HepG2 (cell line): ENCODE data around the gene UNC5C. TPM values are rescaled to one million over a fixed set of nuclear protein-coding genes. Genes with fewer than 3 reads are reported as not detected.

Experiments
- ATAC-seq: fragments of 200-7000 bp; cut with Tn5 transposase; 3 replicates; pipeline ENCODE4 v1.9.1; 2020; ENCODE audit warnings: mild to moderate bottlenecking, moderate library complexity
- BruUV-seq: library from RNA; stranded (reverse); fragments of 400-500 nt; replicated peaks from 2 replicates; lab custom pipeline; 2021; lab: Mats Ljungman, UMichigan
- CTCF ChIA-PET: fragments of 300-600 bp; formaldehyde crosslinking; extraction: SDS; loops from one replicate; lab custom pipeline; 2021; ENCODE audit warnings: low total read pairs, inconsistent platforms, low intra/inter-chr PET ratio; lab: Yijun Ruan, JAX
- POLR2A ChIA-PET: fragments of 350-600 bp; sonication (Branson Sonifier 250); formaldehyde crosslinking; loops from one replicate; lab custom pipeline; 2020; ENCODE audit warnings: antibody characterized with exemption, inconsistent platforms; lab: Yijun Ruan, JAX
- DNase-seq: peaks from one replicate; pipeline ENCODE4 v3.0.0-alpha.2; 2015; ENCODE audit warnings: low spot score
- FAIRE-seq: peaks from 3 replicates; lab custom pipeline; 2011; peaks lifted over from hg19 to GRCh38; lab: Jason Lieb, UNC
- H2AFZ ChIP-seq: one replicate; pipeline ENCODE4 v1.6.1; 2011; ENCODE audit warnings: low read length, inconsistent platforms
- H3K27ac ChIP-seq: fragments of 300-600 bp; 3 replicates; pipeline ENCODE4 v1.8.0; 2011; ENCODE audit warnings: mixed run types, mild to moderate bottlenecking, mixed read lengths, low read length, inconsistent platforms; ENCODE audit not compliant: insufficient read depth; ENCODE audit errors: extremely low read length
- H3K27me3 ChIP-seq, 2 experiments: fragments of 200-600 bp in 1 of 2; 2 replicates in 1 of 2; 3 replicates in 1 of 2; pipeline versions ENCODE4 v1.6.0 to v1.8.0; 2011; ENCODE audit warnings: low read length in 2 of 2, mild to moderate bottlenecking in 2 of 2, moderate library complexity in 2 of 2, inconsistent platforms in 1 of 2; ENCODE audit not compliant: insufficient read depth in 2 of 2, control insufficient read depth in 1 of 2
- H3K36me3 ChIP-seq, 2 experiments: fragments of 200-600 bp in 1 of 2; replicated peaks in 1 of 2; 2 replicates in 1 of 2; 3 replicates in 1 of 2; pipeline versions ENCODE4 v1.5.1 to v1.8.0; 2011; ENCODE audit warnings: low read length in 2 of 2, inconsistent platforms in 1 of 2; ENCODE audit not compliant: insufficient read depth in 2 of 2, control insufficient read depth in 1 of 2
- H3K4me1 ChIP-seq: 2 replicates; pipeline ENCODE4 v1.5.1; 2012; ENCODE audit warnings: low read length, inconsistent platforms; ENCODE audit not compliant: insufficient read depth
- H3K4me2 ChIP-seq: 2 replicates; pipeline ENCODE4 v1.6.0; 2011; ENCODE audit warnings: low read depth, low read length, inconsistent platforms
- H3K4me3 ChIP-seq, 3 experiments: fragments of 200-600 bp in 1 of 3; sonication (generic), shearing (Covaris generic) in 1 of 3; replicated peaks in 1 of 3; 2 replicates each; pipeline ENCODE4 v1.5.1; 2011 to 2016; ENCODE audit warnings: low read length in 3 of 3, inconsistent platforms in 2 of 3, low read depth in 2 of 3, mild to moderate bottlenecking in 2 of 3, control low read depth in 1 of 3, mixed read lengths in 1 of 3; ENCODE audit not compliant: insufficient read depth in 1 of 3
- H3K79me2 ChIP-seq: one replicate; pipeline ENCODE4 v1.6.1; 2011; ENCODE audit warnings: low read length, inconsistent platforms; ENCODE audit not compliant: insufficient read depth
- H3K9ac ChIP-seq: 2 replicates; pipeline ENCODE4 v1.6.0; 2011; ENCODE audit warnings: mild to moderate bottlenecking, low read depth, low read length, inconsistent platforms; ENCODE audit not compliant: insufficient read depth
- H3K9me3 ChIP-seq: 2 replicates; pipeline ENCODE4 v1.5.1; 2012; ENCODE audit warnings: mild to moderate bottlenecking, low read length
- H4K20me1 ChIP-seq: 2 replicates; pipeline ENCODE4 v1.6.0; 2011; ENCODE audit warnings: inconsistent platforms, mild to moderate bottlenecking, low read length, moderate library complexity; ENCODE audit not compliant: insufficient read depth
- WGBS: methylation state at CpG from one replicate; pipeline ENCODE4 v1.1.6; 2017; ENCODE audit warnings: low lambda C conversion rate; 5-methylcytosine and 5-hydroxymethylcytosine counted together
- in situ Hi-C: cut with HindIII; loops from 2 replicates; pipeline ENCODE4 v1.10.0; 2017; ENCODE audit warnings: low pct_unique_long_range_greater_than_20kb; ENCODE audit not compliant: extremely low pct_ligation_motif_present
- intact Hi-C: fragments of 100-400 bp; cut with micrococcal nuclease; formaldehyde crosslinking; loops from one replicate; pipeline ENCODE4 v1.10.0; 2022; ENCODE audit not compliant: unreplicated experiment
- polyA plus RNA-seq, 8 experiments: library from polyadenylated mRNA; depleted of rRNA in 3 of 8; stranded (reverse) in 7 of 8; unstranded in 1 of 8; fragments of >200 nt; fragmentation: Illumina TruSeq in 4 of 8; extraction: Trizol in 4 of 8; gene quantifications; 2 replicates each; pipeline versions ENCODE4 v1.2.1 to v1.2.3, GENCODE V29; 2011 to 2016; ENCODE audit warnings: low read depth in 4 of 8, missing spikeins in 1 of 8, mixed read lengths in 1 of 8; ENCODE audit not compliant: insufficient read depth in 1 of 8
- total RNA-seq, 5 experiments: library from RNA; depleted of rRNA; stranded (reverse); fragments of >200 nt; fragmentation: Illumina TruSeq; extraction: Trizol; gene quantifications; 2 replicates each; pipeline ENCODE4 v1.2.3, GENCODE V29; 2016; ENCODE audit warnings: low read depth in 1 of 5
- TF ChIP-seq, protein P1 (sequence below): sonication (generic); formaldehyde crosslinking; IDR thresholded peaks from 2 replicates; pipeline ENCODE4 v1.9.0; 2021; ENCODE audit warnings: missing genetic modification reagents, mild to moderate bottlenecking, borderline replicate concordance
- TF ChIP-seq, protein P2 (sequence below): sonication (generic); formaldehyde crosslinking; IDR thresholded peaks from 2 replicates; pipeline ENCODE4 v1.8.0; 2022; ENCODE audit warnings: missing genetic modification reagents, mild to moderate bottlenecking, moderate library complexity, borderline replicate concordance
- TF ChIP-seq, protein P3 (sequence below): sonication (generic); formaldehyde crosslinking; IDR thresholded peaks from 2 replicates; pipeline ENCODE4 v1.4.0; 2020; ENCODE audit warnings: low read depth, mild to moderate bottlenecking, missing genetic modification reagents

The UNC5C gene
- total and polyA plus RNA-seq, 2 of the 13 experiments (the other 11 are each of a cell fraction or from before 2014, with no cell fraction given): not detected

DNA sequence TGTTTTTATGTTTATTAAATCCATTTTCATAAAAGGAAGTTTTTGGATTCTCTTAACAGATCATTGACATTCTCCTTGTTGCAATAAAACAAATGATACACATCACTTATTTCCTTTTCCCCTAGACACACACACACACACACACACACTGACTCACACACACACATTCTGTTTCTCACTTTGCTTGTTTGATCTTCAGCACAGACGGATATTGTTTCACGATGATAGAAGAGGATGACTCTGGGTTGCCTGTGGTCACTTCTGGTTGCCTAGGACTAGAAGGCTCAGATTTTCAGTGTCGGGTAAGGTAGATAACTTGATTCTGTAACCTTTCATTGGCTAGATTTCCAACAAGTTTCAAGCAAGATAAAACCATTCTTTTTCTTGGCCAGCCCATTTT lies 434.3 kb downstream of the UNC5C start:
- no peaks in the 10 kb centered on the region for H3K4me1 ChIP-seq
- no peak overlapping the region for H3K27ac ChIP-seq
- H3K79me2 ChIP-seq: no peaks in the 10 kb centered on the region
- no peak overlapping the region for H2AFZ ChIP-seq
- H3K4me2 ChIP-seq: no peak overlapping the region
- intact Hi-C loops: no loop called here
- 0% methylated on average over 3 of the region's 3 CpGs for WGBS
- BruUV-seq: no TSS peak
- H4K20me1 ChIP-seq: no peaks in the 10 kb centered on the region
- no peak for ATAC-seq
- CTCF ChIA-PET: no interaction called here
- TF ChIP-seq, protein P1, sequence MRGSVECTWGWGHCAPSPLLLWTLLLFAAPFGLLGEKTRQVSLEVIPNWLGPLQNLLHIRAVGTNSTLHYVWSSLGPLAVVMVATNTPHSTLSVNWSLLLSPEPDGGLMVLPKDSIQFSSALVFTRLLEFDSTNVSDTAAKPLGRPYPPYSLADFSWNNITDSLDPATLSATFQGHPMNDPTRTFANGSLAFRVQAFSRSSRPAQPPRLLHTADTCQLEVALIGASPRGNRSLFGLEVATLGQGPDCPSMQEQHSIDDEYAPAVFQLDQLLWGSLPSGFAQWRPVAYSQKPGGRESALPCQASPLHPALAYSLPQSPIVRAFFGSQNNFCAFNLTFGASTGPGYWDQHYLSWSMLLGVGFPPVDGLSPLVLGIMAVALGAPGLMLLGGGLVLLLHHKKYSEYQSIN (CRISPR knock-in tag): no peak
- TF ChIP-seq, protein P2, sequence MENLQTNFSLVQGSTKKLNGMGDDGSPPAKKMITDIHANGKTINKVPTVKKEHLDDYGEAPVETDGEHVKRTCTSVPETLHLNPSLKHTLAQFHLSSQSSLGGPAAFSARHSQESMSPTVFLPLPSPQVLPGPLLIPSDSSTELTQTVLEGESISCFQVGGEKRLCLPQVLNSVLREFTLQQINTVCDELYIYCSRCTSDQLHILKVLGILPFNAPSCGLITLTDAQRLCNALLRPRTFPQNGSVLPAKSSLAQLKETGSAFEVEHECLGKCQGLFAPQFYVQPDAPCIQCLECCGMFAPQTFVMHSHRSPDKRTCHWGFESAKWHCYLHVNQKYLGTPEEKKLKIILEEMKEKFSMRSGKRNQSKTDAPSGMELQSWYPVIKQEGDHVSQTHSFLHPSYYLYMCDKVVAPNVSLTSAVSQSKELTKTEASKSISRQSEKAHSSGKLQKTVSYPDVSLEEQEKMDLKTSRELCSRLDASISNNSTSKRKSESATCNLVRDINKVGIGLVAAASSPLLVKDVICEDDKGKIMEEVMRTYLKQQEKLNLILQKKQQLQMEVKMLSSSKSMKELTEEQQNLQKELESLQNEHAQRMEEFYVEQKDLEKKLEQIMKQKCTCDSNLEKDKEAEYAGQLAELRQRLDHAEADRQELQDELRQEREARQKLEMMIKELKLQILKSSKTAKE: no peak
- TF ChIP-seq, protein P3, sequence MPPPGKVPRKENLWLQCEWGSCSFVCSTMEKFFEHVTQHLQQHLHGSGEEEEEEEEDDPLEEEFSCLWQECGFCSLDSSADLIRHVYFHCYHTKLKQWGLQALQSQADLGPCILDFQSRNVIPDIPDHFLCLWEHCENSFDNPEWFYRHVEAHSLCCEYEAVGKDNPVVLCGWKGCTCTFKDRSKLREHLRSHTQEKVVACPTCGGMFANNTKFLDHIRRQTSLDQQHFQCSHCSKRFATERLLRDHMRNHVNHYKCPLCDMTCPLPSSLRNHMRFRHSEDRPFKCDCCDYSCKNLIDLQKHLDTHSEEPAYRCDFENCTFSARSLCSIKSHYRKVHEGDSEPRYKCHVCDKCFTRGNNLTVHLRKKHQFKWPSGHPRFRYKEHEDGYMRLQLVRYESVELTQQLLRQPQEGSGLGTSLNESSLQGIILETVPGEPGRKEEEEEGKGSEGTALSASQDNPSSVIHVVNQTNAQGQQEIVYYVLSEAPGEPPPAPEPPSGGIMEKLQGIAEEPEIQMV (CRISPR knock-in tag): no peak
- TF ChIP-seq, all 625 proteins: peak for 0
- in situ Hi-C loops: no loop called here
- H3K9me3 ChIP-seq: no peaks in the 10 kb centered on the region
- no peaks in the 10 kb centered on the region; a peak in 1 of 5 replicates for H3K27me3 ChIP-seq
- FAIRE-seq: no peak
- no peak overlapping the region for H3K9ac ChIP-seq
- no peak overlapping the region for H3K4me3 ChIP-seq
- no peaks in the 10 kb centered on the region for H3K36me3 ChIP-seq
- POLR2A ChIA-PET: no interaction called here
- no peak for DNase-seq
